Transverse colon (tissue), 4 donors: Measurements from ENCODE around the gene KRT40. TPM values are rescaled to one million over a fixed set of nuclear protein-coding genes. Genes with fewer than 3 reads are reported as not detected.

Source experiments
- DNase-seq: peaks from one replicate; pipeline ENCODE4 v3.0.0-alpha.2; 2019
- H3K27ac ChIP-seq, 4 donors: fragments of 200-600 bp; sonication (generic); 2 replicates each; pipeline ENCODE4 v1.5.1; 2016 to 2018; ENCODE audit warnings: inconsistent platforms in 4 of 4
- H3K27me3 ChIP-seq: fragments of 200-600 bp; sonication (generic); 2 replicates; pipeline ENCODE4 v1.5.1; 2017; ENCODE audit warnings: inconsistent platforms
- H3K36me3 ChIP-seq, 4 donors: fragments of 200-600 bp; sonication (generic); 2 replicates each; pipeline ENCODE4 v1.5.1; 2017 to 2019; ENCODE audit warnings: inconsistent platforms in 4 of 4
- H3K4me1 ChIP-seq, 4 donors: fragments of 200-600 bp; sonication (generic); 2 replicates each; pipeline ENCODE4 v1.5.1; 2017 to 2020; ENCODE audit warnings: inconsistent platforms in 4 of 4
- H3K4me3 ChIP-seq, 4 donors: fragments of 200-600 bp; sonication (generic); 1 replicate in 1 of 4; 2 replicates in 3 of 4; pipeline versions ENCODE4 v1.5.1 to v1.6.1; 2017 to 2019; ENCODE audit warnings: inconsistent platforms in 4 of 4
- H3K9me3 ChIP-seq, 2 donors: fragments of 200-600 bp; sonication (generic); 2 replicates each; pipeline ENCODE4 v1.5.1; 2017 to 2019; ENCODE audit warnings: inconsistent platforms in 2 of 2
- EP300 ChIP-seq: sonication (generic); formaldehyde crosslinking; IDR thresholded peaks from one replicate; pipeline ENCODE4 v1.6.1; 2017; ENCODE audit warnings: antibody characterized with exemption, low read depth
- POLR2A ChIP-seq: fragments of 450-650 bp; IDR thresholded peaks from one replicate; pipeline ENCODE4 v1.6.1; 2016; ENCODE audit warnings: antibody characterized with exemption, mild to moderate bottlenecking, moderate library complexity
- POLR2AphosphoS5 ChIP-seq, 3 donors: sonication (generic); formaldehyde crosslinking; IDR thresholded peaks; one replicate each; pipeline ENCODE4 v1.6.1; 2016; ENCODE audit warnings: antibody characterized with exemption in 3 of 3
- WGBS, 2 donors: methylation state at CpG; one replicate each; pipeline ENCODE4 v1.1.5; 2018; ENCODE audit warnings: low coverage in 1 of 2; 5-methylcytosine and 5-hydroxymethylcytosine counted together
- in situ Hi-C, 4 donors: fragments of 200-750 bp; cut with MboI; loops; one replicate each; pipeline versions ENCODE4 v1.15.0 to v1.15.1; 2017; ENCODE audit warnings: low sequenced_read_pairs in 3 of 4, low pct_ligation_motif_present in 1 of 4, low pct_unique_long_range_greater_than_20kb in 1 of 4
- intact Hi-C: fragments of 100-400 bp; cut with DNase I; formaldehyde crosslinking; loops from one replicate; pipeline ENCODE4 v1.15.1; 2023; ENCODE audit warnings: low total_unique reads
- small RNA-seq, 4 donors: library from RNA; depleted of rRNA; stranded (forward); fragments of <200 nt; gene quantifications; one replicate each; pipeline ENCODE3, GENCODE V24; 2016
- total RNA-seq, 4 donors: library from RNA; depleted of rRNA; stranded (reverse); fragments of >200 nt; gene quantifications; one replicate each; pipeline ENCODE4 v1.1.0, GENCODE V29; 2016
- TF ChIP-seq, protein P1 (sequence below), 5 experiments: fragments of 200-600 bp in 3 of 5; fragments of 450-650 bp in 2 of 5; sonication (generic) in 3 of 5; IDR thresholded peaks; 1 replicate in 2 of 5; 2 replicates in 3 of 5; pipeline ENCODE4 v1.5.1; 2016 to 2017; ENCODE audit warnings: antibody characterized with exemption in 5 of 5, inconsistent platforms in 3 of 5, mild to moderate bottlenecking in 2 of 5, moderate library complexity in 1 of 5

KRT40 gene
- total RNA-seq, 4 donors from 2014 or later = 0.48 TPM; not detected in 3

GRCh38 chr17:40931311-40931710 lies 52.8 kb downstream of the KRT40 start:
- 57 to 80% methylated on average over 3 of the region's 3 CpGs for WGBS, 2 donors
- TF ChIP-seq POLR2AphosphoS5 (IDR thresholded peaks at IDR 0.05) = no peak
- no peak for TF ChIP-seq POLR2A
- TF ChIP-seq, protein P1, sequence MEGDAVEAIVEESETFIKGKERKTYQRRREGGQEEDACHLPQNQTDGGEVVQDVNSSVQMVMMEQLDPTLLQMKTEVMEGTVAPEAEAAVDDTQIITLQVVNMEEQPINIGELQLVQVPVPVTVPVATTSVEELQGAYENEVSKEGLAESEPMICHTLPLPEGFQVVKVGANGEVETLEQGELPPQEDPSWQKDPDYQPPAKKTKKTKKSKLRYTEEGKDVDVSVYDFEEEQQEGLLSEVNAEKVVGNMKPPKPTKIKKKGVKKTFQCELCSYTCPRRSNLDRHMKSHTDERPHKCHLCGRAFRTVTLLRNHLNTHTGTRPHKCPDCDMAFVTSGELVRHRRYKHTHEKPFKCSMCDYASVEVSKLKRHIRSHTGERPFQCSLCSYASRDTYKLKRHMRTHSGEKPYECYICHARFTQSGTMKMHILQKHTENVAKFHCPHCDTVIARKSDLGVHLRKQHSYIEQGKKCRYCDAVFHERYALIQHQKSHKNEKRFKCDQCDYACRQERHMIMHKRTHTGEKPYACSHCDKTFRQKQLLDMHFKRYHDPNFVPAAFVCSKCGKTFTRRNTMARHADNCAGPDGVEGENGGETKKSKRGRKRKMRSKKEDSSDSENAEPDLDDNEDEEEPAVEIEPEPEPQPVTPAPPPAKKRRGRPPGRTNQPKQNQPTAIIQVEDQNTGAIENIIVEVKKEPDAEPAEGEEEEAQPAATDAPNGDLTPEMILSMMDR (IDR thresholded peaks at IDR 0.05) = no peak
- no peak for TF ChIP-seq EP300
- DNase-seq = no peak
- no peaks in the 10 kb centered on the region for H3K36me3 ChIP-seq
- peaks cover 0 to 1% (median 0%) of the 10 kb centered on the region in 4 donors for H3K4me1 ChIP-seq
- no peak overlapping the region for H3K4me3 ChIP-seq
- intact Hi-C loops (no loop called here), in situ Hi-C loops (no loop called here)
- no peaks in the 10 kb centered on the region for H3K9me3 ChIP-seq
- no peak overlapping the region for H3K27ac ChIP-seq
- H3K27me3 ChIP-seq = peaks cover 2% of the 10 kb centered on the region

Small RNA genes lying within 50 kb of the gene (small RNA-seq; reads per million reads assigned to genes)
- 0 reads per million in 4 donors for gene KRTAP3-4P

Other genes with a start within 250 kb of the KRT40 start
- not detected for gene KRT25, start 229.0 kb downstream of the KRT40 start, total RNA-seq
- gene KRT26, start 212.1 kb downstream of the KRT40 start, total RNA-seq = not detected
- gene KRT27, start 201.8 kb downstream of the KRT40 start, total RNA-seq = 1 to 10 TPM in 1 of 4 donors, not detected in 3; 1.1 TPM
- gene KRT28, start 184.4 kb downstream of the KRT40 start, total RNA-seq = not detected
- gene KRT10, start 161.7 kb downstream of the KRT40 start, total RNA-seq = 10 to 100 TPM in 2 of 4 donors, 1 to 10 TPM in 1, not detected in 1; 2.2 to 12.7 (median 11.7) TPM
- gene KRT12, start 117.1 kb downstream of the KRT40 start, total RNA-seq = 10 to 100 TPM in 1 of 4 donors, 1 to 10 TPM in 1, under 1 TPM in 1, not detected in 1; 0.40 to 20.0 (median 3.8) TPM
- gene KRT20, start 99.1 kb downstream of the KRT40 start, total RNA-seq = 100 to 1,000 TPM; 207 to 797 (median 735) TPM
- gene KRT23, start 46.7 kb downstream of the KRT40 start, total RNA-seq = 1 to 10 TPM in 2 of 4 donors, not detected in 2; 1.1 to 2.5 TPM
- not detected for gene KRT39, start 17.4 kb downstream of the KRT40 start, total RNA-seq
- not detected for gene KRTAP3-3, start 9.8 kb upstream of the KRT40 start, total RNA-seq
- not detected for gene KRTAP3-2, start 15.6 kb upstream of the KRT40 start, total RNA-seq
- gene KRTAP3-1, start 24.8 kb upstream of the KRT40 start, total RNA-seq = not detected
- gene KRTAP1-5, start 42.9 kb upstream of the KRT40 start, total RNA-seq = not detected
- not detected for gene KRTAP1-4, start 45.9 kb upstream of the KRT40 start, total RNA-seq
- gene KRTAP1-3, start 50.5 kb upstream of the KRT40 start, total RNA-seq = not detected
- gene KRTAP1-1, start 57.1 kb upstream of the KRT40 start, total RNA-seq = not detected
- not detected for gene KRTAP2-1, start 63.0 kb upstream of the KRT40 start, total RNA-seq
- not detected for gene KRTAP2-2, start 70.9 kb upstream of the KRT40 start, total RNA-seq
- gene KRTAP2-3, start 75.8 kb upstream of the KRT40 start, total RNA-seq = not detected
- not detected for gene KRTAP2-4, start 81.6 kb upstream of the KRT40 start, total RNA-seq
- not detected for gene KRTAP4-7, start 99.8 kb upstream of the KRT40 start, total RNA-seq
- not detected for gene KRTAP4-8, start 113.8 kb upstream of the KRT40 start, total RNA-seq
- not detected for gene KRTAP4-16, start 117.9 kb upstream of the KRT40 start, total RNA-seq
- gene KRTAP4-9, start 121.1 kb upstream of the KRT40 start, total RNA-seq = not detected
- gene KRTAP4-11, start 134.0 kb upstream of the KRT40 start, total RNA-seq = not detected
- gene KRTAP4-12, start 139.9 kb upstream of the KRT40 start, total RNA-seq = not detected
- not detected for gene KRTAP4-6, start 156.2 kb upstream of the KRT40 start, total RNA-seq
- gene KRTAP4-5, start 165.5 kb upstream of the KRT40 start, total RNA-seq = not detected
- gene KRTAP4-4, start 176.4 kb upstream of the KRT40 start, total RNA-seq = not detected
- gene KRTAP4-3, start 183.9 kb upstream of the KRT40 start, total RNA-seq = not detected
- not detected for gene KRTAP4-2, start 193.9 kb upstream of the KRT40 start, total RNA-seq
- gene KRTAP4-1, start 200.6 kb upstream of the KRT40 start, total RNA-seq = under 1 TPM in 1 of 4 donors, not detected in 3; 0.82 TPM
- gene KRTAP9-1, start 205.6 kb upstream of the KRT40 start, total RNA-seq = not detected
- not detected for gene KRTAP9-2, start 242.3 kb upstream of the KRT40 start, total RNA-seq
- gene KRTAP9-3, start 248.1 kb upstream of the KRT40 start, total RNA-seq = not detected